Keratinocyte (primary cell): ENCODE data around the gene EMP2. TPM values are rescaled to one million over a fixed set of nuclear protein-coding genes. Genes with fewer than 3 reads are reported as not detected.

ENCODE experiments used
- DNase-seq: peaks from one replicate; pipeline ENCODE4 v3.0.0-alpha.2; 2011; ENCODE audit warnings: low read depth, missing footprints, low spot score
- FAIRE-seq: peaks from 2 replicates; lab custom pipeline; 2011; peaks lifted over from hg19 to GRCh38; lab: Jason Lieb, UNC
- H2AFZ ChIP-seq: 2 replicates; pipeline ENCODE4 v1.6.0; 2012; ENCODE audit warnings: low read length, control low read depth, inconsistent platforms; ENCODE audit not compliant: control insufficient read depth
- H3K27ac ChIP-seq: 2 replicates; pipeline ENCODE4 v1.5.1; 2011; ENCODE audit warnings: low read length; ENCODE audit not compliant: control insufficient read depth, insufficient read depth
- H3K27me3 ChIP-seq: 3 replicates; pipeline ENCODE4 v1.6.0; 2011; ENCODE audit warnings: low read length; ENCODE audit not compliant: control insufficient read depth, insufficient read depth; ENCODE audit errors: extremely low read depth
- H3K36me3 ChIP-seq, 2 experiments: 2 replicates in 1 of 2; 3 replicates in 1 of 2; pipeline ENCODE4 v1.5.1; 2011; ENCODE audit warnings: low read length in 2 of 2, mild to moderate bottlenecking in 1 of 2; ENCODE audit not compliant: control insufficient read depth in 2 of 2, insufficient read depth in 2 of 2; ENCODE audit errors: extremely low read depth in 1 of 2
- H3K4me1 ChIP-seq: 3 replicates; pipeline ENCODE4 v1.5.1; 2011; ENCODE audit warnings: low read length; ENCODE audit not compliant: control insufficient read depth, insufficient read depth; ENCODE audit errors: extremely low read depth
- H3K4me2 ChIP-seq: 3 replicates; pipeline ENCODE4 v1.6.0; 2011; ENCODE audit warnings: low read depth, low read length; ENCODE audit not compliant: control insufficient read depth, insufficient read depth; ENCODE audit errors: extremely low read depth
- H3K4me3 ChIP-seq, 3 experiments: fragments of 200-600 bp in 1 of 3; sonication (generic) in 1 of 3; 2 replicates in 2 of 3; 3 replicates in 1 of 3; pipeline ENCODE4 v1.5.1; 2011 to 2016; ENCODE audit warnings: low read length in 3 of 3, mild to moderate bottlenecking in 3 of 3, control low read depth in 2 of 3, inconsistent platforms in 1 of 3, low read depth in 1 of 3, mixed read lengths in 1 of 3, mixed run types in 1 of 3, moderate library complexity in 1 of 3; ENCODE audit not compliant: control insufficient read depth in 2 of 3, insufficient read depth in 2 of 3; ENCODE audit errors: extremely low read depth in 1 of 3
- H3K79me2 ChIP-seq: 2 replicates; pipeline ENCODE4 v1.6.0; 2012; ENCODE audit warnings: low read length; ENCODE audit not compliant: control insufficient read depth, insufficient read depth
- H3K9ac ChIP-seq: 3 replicates; pipeline ENCODE4 v1.6.0; 2011; ENCODE audit warnings: low read length; ENCODE audit not compliant: control insufficient read depth, insufficient read depth; ENCODE audit errors: extremely low read depth
- H3K9me1 ChIP-seq: 3 replicates; pipeline ENCODE4 v1.6.0; 2011; ENCODE audit warnings: low read length; ENCODE audit not compliant: control insufficient read depth, insufficient read depth; ENCODE audit errors: extremely low read depth
- H3K9me3 ChIP-seq: 2 replicates; pipeline ENCODE4 v1.5.1; 2012; ENCODE audit warnings: low read depth, low read length; ENCODE audit not compliant: control insufficient read depth
- H4K20me1 ChIP-seq: 3 replicates; pipeline ENCODE4 v1.6.0; 2011; ENCODE audit warnings: low read length; ENCODE audit not compliant: control insufficient read depth, insufficient read depth; ENCODE audit errors: extremely low read depth
- EZH2 ChIP-seq: IDR thresholded peaks from one replicate; pipeline ENCODE4 v1.6.1; 2012; ENCODE audit warnings: inconsistent platforms, mild to moderate bottlenecking, low read length, moderate library complexity
- dilution Hi-C: fragments of 300-500 bp; cut with MboI; formaldehyde crosslinking; loops from one replicate; pipeline ENCODE4 v1.7.0; 2020; ENCODE audit warnings: low sequenced_read_pairs; ENCODE audit not compliant: extremely low pct_ligation_motif_present
- polyA plus RNA-seq, 5 experiments: library from polyadenylated mRNA; depleted of rRNA in 3 of 5; stranded (reverse) in 3 of 5; stranded (forward) in 1 of 5; unstranded in 1 of 5; fragments of >200 nt; gene quantifications; 1 replicate in 1 of 5; 2 replicates in 3 of 5; 3 replicates in 1 of 5; pipeline versions ENCODE4 v1.2.1 to v1.2.3, GENCODE V29; 2011 to 2012; ENCODE audit warnings: missing spikeins in 2 of 5, low read depth in 1 of 5, low replicate concordance in 1 of 5
- TF ChIP-seq, protein P1 (sequence below), 3 experiments: IDR thresholded peaks in 1 of 3; conservative IDR thresholded peaks in 1 of 3; optimal IDR thresholded peaks in 1 of 3; 2 replicates in 2 of 3; 3 replicates in 1 of 3; pipeline versions ENCODE3 to v1.5.1; 2011; ENCODE audit warnings: low read length in 3 of 3, mild to moderate bottlenecking in 3 of 3, moderate library complexity in 2 of 3, control low read depth in 1 of 3, inconsistent platforms in 1 of 3; ENCODE audit not compliant: insufficient read depth in 2 of 3; ENCODE audit errors: extremely low read depth in 1 of 3

The EMP2 gene
- polyA plus RNA-seq, 1 donor (not counting 4 experiments of a cell fraction or from before 2014, with no cell fraction given), result 19.1 TPM

DNA sequence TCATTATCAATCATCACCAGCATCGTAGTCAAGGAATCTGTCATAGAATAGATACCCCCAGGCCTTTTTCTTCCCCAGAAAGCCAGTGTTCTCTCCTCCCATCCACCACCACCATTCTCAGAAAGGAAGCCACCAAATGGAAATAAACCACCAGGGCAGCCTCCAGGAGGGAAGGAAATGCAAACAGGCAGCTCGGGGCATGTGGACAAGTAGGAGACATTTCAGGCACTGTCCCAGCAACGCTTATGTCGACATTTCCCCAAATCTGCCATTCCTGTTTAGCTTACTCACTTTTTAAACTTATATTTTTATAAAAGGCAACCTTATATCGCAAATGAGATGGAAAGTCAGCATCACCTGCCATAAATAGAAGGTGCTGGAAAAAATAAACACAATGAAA lies 15.8 kb downstream of the EMP2 start:
- Histone ChIP-seq H3K27me3 (no peaks in the 10 kb centered on the region), H2AFZ (no peak overlapping the region), H3K9me1 (no peaks in the 10 kb centered on the region), H3K36me3 (no peaks in the 10 kb centered on the region), H3K9ac (no peak overlapping the region), H3K27ac (no peak overlapping the region), H3K79me2 (no peaks in the 10 kb centered on the region), H4K20me1 (no peaks in the 10 kb centered on the region), H3K4me3 (no peak overlapping the region), H3K4me2 (no peak overlapping the region), H3K9me3 (no peaks in the 10 kb centered on the region), H3K4me1 (no peaks in the 10 kb centered on the region)
- DNase-seq (no peak), FAIRE-seq (no peak)
- TF ChIP-seq EZH2, result no peak
- TF ChIP-seq, protein P1, sequence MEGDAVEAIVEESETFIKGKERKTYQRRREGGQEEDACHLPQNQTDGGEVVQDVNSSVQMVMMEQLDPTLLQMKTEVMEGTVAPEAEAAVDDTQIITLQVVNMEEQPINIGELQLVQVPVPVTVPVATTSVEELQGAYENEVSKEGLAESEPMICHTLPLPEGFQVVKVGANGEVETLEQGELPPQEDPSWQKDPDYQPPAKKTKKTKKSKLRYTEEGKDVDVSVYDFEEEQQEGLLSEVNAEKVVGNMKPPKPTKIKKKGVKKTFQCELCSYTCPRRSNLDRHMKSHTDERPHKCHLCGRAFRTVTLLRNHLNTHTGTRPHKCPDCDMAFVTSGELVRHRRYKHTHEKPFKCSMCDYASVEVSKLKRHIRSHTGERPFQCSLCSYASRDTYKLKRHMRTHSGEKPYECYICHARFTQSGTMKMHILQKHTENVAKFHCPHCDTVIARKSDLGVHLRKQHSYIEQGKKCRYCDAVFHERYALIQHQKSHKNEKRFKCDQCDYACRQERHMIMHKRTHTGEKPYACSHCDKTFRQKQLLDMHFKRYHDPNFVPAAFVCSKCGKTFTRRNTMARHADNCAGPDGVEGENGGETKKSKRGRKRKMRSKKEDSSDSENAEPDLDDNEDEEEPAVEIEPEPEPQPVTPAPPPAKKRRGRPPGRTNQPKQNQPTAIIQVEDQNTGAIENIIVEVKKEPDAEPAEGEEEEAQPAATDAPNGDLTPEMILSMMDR (optimal IDR thresholded peaks at IDR 0.05 in 1 of 3, IDR thresholded peaks at IDR 0.05 in 1 of 3, conservative IDR thresholded peaks at IDR 0.05 in 1 of 3; ENCODE audit: extremely low read depth in 1 of 3, insufficient read depth in 2 of 3, low read length in 3 of 3), result no peak
- dilution Hi-C loops, result no loop called here

DNA sequence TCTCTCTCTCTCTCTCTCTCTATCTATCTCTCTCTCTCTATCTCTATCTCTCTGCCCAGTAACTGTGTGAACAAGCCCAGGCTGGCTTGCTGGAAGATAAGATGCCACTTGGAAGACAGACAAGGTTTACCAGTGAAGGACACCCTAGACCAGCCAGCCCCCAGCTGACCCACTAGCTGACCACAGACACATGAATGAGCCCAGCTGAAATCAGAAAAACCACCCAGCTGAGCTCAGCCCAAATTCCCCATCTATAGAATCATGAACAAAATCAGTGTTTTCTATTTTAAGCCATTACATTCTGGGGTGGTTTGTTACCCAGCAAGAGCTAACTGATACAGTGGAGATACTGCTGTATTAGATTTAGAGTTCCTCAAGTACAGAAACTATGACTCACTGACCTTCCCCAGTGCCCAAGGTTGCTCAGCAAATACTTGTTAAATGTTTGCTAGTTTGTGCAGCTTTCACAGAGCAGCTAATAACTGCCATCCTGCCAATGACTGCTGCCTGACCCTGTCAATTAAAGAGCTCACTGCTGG lies 18.0 kb downstream of the EMP2 start:
- H4K20me1 ChIP-seq, result no peaks in the 10 kb centered on the region
- DNase-seq, result no peak
- no peaks in the 10 kb centered on the region for H3K4me1 ChIP-seq
- no peak overlapping the region for H2AFZ ChIP-seq
- no peak for TF ChIP-seq EZH2
- TF ChIP-seq, protein P1 (optimal IDR thresholded peaks at IDR 0.05 in 1 of 3, IDR thresholded peaks at IDR 0.05 in 1 of 3, conservative IDR thresholded peaks at IDR 0.05 in 1 of 3; ENCODE audit: extremely low read depth in 1 of 3, insufficient read depth in 2 of 3, low read length in 3 of 3), result no peak
- H3K79me2 ChIP-seq, result no peaks in the 10 kb centered on the region
- no peak for FAIRE-seq
- dilution Hi-C loops, result no loop called here
- no peaks in the 10 kb centered on the region for H3K9me1 ChIP-seq
- no peak overlapping the region for H3K4me3 ChIP-seq
- H3K9ac ChIP-seq, result no peak overlapping the region
- no peak overlapping the region for H3K27ac ChIP-seq
- no peak overlapping the region for H3K4me2 ChIP-seq
- no peaks in the 10 kb centered on the region for H3K36me3 ChIP-seq
- no peaks in the 10 kb centered on the region for H3K9me3 ChIP-seq
- H3K27me3 ChIP-seq, result no peaks in the 10 kb centered on the region
